Activated T-helper 2 cell treated with anti-CD3 and anti-CD28 coated beads, Interferon-gamma antibody, Interleukin-2, Interleukin-4, amounts not matched to agents 10 μg/mL and 5 μg/mL and 100 μg/mL, durations not matched to agents 14 hours and 24 hours and 36 hours (primary cell): ENCODE data around the gene R3HDM2. TPM values are rescaled to one million over a fixed set of nuclear protein-coding genes. Genes with fewer than 3 reads are reported as not detected.

Source experiments
- DNase-seq: peaks from one replicate; pipeline ENCODE4 v3.0.0; 2021; ENCODE audit warnings: low spot score
- H3K27ac Mint-ChIP-seq: one replicate; pipeline ENCODE4 v1.8.0; 2021; ENCODE audit warnings: mixed read lengths
- H3K27me3 Mint-ChIP-seq: one replicate; pipeline ENCODE4 v1.8.0; 2021; ENCODE audit warnings: low read depth, mixed read lengths
- H3K36me3 Mint-ChIP-seq: one replicate; pipeline ENCODE4 v1.8.0; 2021; ENCODE audit warnings: low read depth, mixed read lengths
- H3K4me1 Mint-ChIP-seq: one replicate; pipeline ENCODE4 v1.8.0; 2021; ENCODE audit warnings: low read depth, mixed read lengths
- H3K4me3 Mint-ChIP-seq: one replicate; pipeline ENCODE4 v1.8.0; 2021; ENCODE audit warnings: low read depth, mild to moderate bottlenecking, moderate library complexity, mixed read lengths
- H3K9me3 Mint-ChIP-seq: one replicate; pipeline ENCODE4 v1.8.0; 2021; ENCODE audit warnings: mixed read lengths
- intact Hi-C: fragments of 100-400 bp; cut with micrococcal nuclease; formaldehyde crosslinking; loops from one replicate; pipeline ENCODE4 v1.15.1; 2023
- total RNA-seq: library from RNA; stranded (reverse); gene quantifications from 2 replicates; pipeline ENCODE4 v1.2.3, GENCODE V29; 2022

R3HDM2 gene
- total RNA-seq, 1 donor from 2014 or later: 44.9 TPM

GRCh38 chr12:57270966-57271470 is 159.8 kb downstream of the R3HDM2 start:
- intact Hi-C loops: no loop called here
- Mint-ChIP-seq H3K4me3 (no peak overlapping the region), H3K36me3 (peaks cover 67% of the 10 kb centered on the region), H3K4me1 (peaks cover 9% of the 10 kb centered on the region), H3K27ac (no peak overlapping the region), H3K9me3 (no peaks in the 10 kb centered on the region), H3K27me3 (no peaks in the 10 kb centered on the region)
- no peak for DNase-seq

- Mint-ChIP-seq H3K27ac (peak overlapping the region; percentile 54), H3K4me1 (peaks cover 7% of the 10 kb centered on the region), H3K36me3 (peaks cover 53% of the 10 kb centered on the region), H3K4me3 (no peak overlapping the region), H3K27me3 (no peaks in the 10 kb centered on the region), H3K9me3 (no peaks in the 10 kb centered on the region)
- DNase-seq: no peak
- intact Hi-C loops: no loop called here
Observed at GRCh38 chr12:57268264-57268663, 162.6 kb downstream of the R3HDM2 start.

- intact Hi-C loops: no loop called here
- H3K4me3 Mint-ChIP-seq: no peak overlapping the region
- peak overlapping the region; percentile 38 for H3K27ac Mint-ChIP-seq
- no peaks in the 10 kb centered on the region for H3K9me3 Mint-ChIP-seq
- H3K36me3 Mint-ChIP-seq: peaks cover 49% of the 10 kb centered on the region
- H3K27me3 Mint-ChIP-seq: no peaks in the 10 kb centered on the region
- DNase-seq: no peak
- H3K4me1 Mint-ChIP-seq: peaks cover 7% of the 10 kb centered on the region
Observed at GRCh38 chr12:57266681-57267080, 164.2 kb downstream of the R3HDM2 start.

- no peak overlapping the region for H3K27ac Mint-ChIP-seq
Observed at GRCh38 chr12:57263096-57263495, 167.7 kb downstream of the R3HDM2 start.

GRCh38 chr12:57262126-57262822 is 168.6 kb downstream of the R3HDM2 start:
- peaks cover 36% of the 10 kb centered on the region for H3K36me3 Mint-ChIP-seq
- intact Hi-C loops: loop anchor here (2.0 kb wide), 1 partner anchor 201 kb away; no protein-coding TSS in a partner anchor
- no peaks in the 10 kb centered on the region for H3K9me3 Mint-ChIP-seq
- no peaks in the 10 kb centered on the region for H3K27me3 Mint-ChIP-seq
- no peak overlapping the region for H3K4me3 Mint-ChIP-seq
- DNase-seq: no peak
- peaks cover 2% of the 10 kb centered on the region for H3K4me1 Mint-ChIP-seq
- no peak overlapping the region for H3K27ac Mint-ChIP-seq

More at GRCh38 chr12:57263096-57263495, 167.7 kb downstream of the R3HDM2 start:
- Mint-ChIP-seq H3K4me1 (peaks cover 3% of the 10 kb centered on the region), H3K27me3 (no peaks in the 10 kb centered on the region), H3K4me3 (no peak overlapping the region), H3K36me3 (peaks cover 39% of the 10 kb centered on the region), H3K9me3 (no peaks in the 10 kb centered on the region)
- DNase-seq: no peak
- intact Hi-C loops: loop anchor here (2.0 kb wide), 1 partner anchor 200 kb away; no protein-coding TSS in a partner anchor

- no peak for DNase-seq
- no peaks in the 10 kb centered on the region for H3K9me3 Mint-ChIP-seq
- H3K36me3 Mint-ChIP-seq: peaks cover 30% of the 10 kb centered on the region
- intact Hi-C loops: no loop called here
- no peaks in the 10 kb centered on the region for H3K27me3 Mint-ChIP-seq
- H3K4me3 Mint-ChIP-seq: no peak overlapping the region
- H3K4me1 Mint-ChIP-seq: peaks cover 2% of the 10 kb centered on the region
- H3K27ac Mint-ChIP-seq: no peak overlapping the region
Observed at GRCh38 chr12:57261428-57261865, 169.4 kb downstream of the R3HDM2 start.

GRCh38 chr12:57260366-57260765 is 170.5 kb downstream of the R3HDM2 start:
- DNase-seq: no peak
- Mint-ChIP-seq H3K27ac (no peak overlapping the region), H3K9me3 (no peaks in the 10 kb centered on the region), H3K36me3 (peaks cover 37% of the 10 kb centered on the region), H3K4me1 (peaks cover 2% of the 10 kb centered on the region), H3K27me3 (no peaks in the 10 kb centered on the region), H3K4me3 (no peak overlapping the region)
- intact Hi-C loops: no loop called here

- intact Hi-C loops: no loop called here
- DNase-seq: no peak
- Mint-ChIP-seq H3K4me3 (no peak overlapping the region), H3K27ac (no peak overlapping the region), H3K36me3 (peaks cover 39% of the 10 kb centered on the region), H3K27me3 (no peaks in the 10 kb centered on the region), H3K4me1 (peaks cover 2% of the 10 kb centered on the region), H3K9me3 (no peaks in the 10 kb centered on the region)
Observed at GRCh38 chr12:57258977-57259970, 171.6 kb downstream of the R3HDM2 start.

GRCh38 chr12:57255916-57256315 is 174.9 kb downstream of the R3HDM2 start:
- H3K9me3 Mint-ChIP-seq: no peaks in the 10 kb centered on the region
- no peak for DNase-seq
- intact Hi-C loops: no loop called here
- H3K27ac Mint-ChIP-seq: no peak overlapping the region
- no peaks in the 10 kb centered on the region for H3K4me1 Mint-ChIP-seq
- peaks cover 26% of the 10 kb centered on the region for H3K36me3 Mint-ChIP-seq
- no peak overlapping the region for H3K4me3 Mint-ChIP-seq
- no peaks in the 10 kb centered on the region for H3K27me3 Mint-ChIP-seq

- no peak overlapping the region for H3K27ac Mint-ChIP-seq
- no peaks in the 10 kb centered on the region for H3K9me3 Mint-ChIP-seq
- no peak overlapping the region for H3K4me3 Mint-ChIP-seq
- H3K4me1 Mint-ChIP-seq: no peaks in the 10 kb centered on the region
- no peak for DNase-seq
- intact Hi-C loops: no loop called here
- H3K36me3 Mint-ChIP-seq: peaks cover 19% of the 10 kb centered on the region
- no peaks in the 10 kb centered on the region for H3K27me3 Mint-ChIP-seq
Observed at GRCh38 chr12:57254506-57255280, 176.2 kb downstream of the R3HDM2 start.

GRCh38 chr12:57250956-57251355 is 179.9 kb downstream of the R3HDM2 start, which contains the start of gene STAC3:
Gene STAC3 (minus strand): TSS chr12:57251187. CDS start chr12:57249636, 1,551 bp downstream.
- H3K4me3 Mint-ChIP-seq: no peak within 1 kb of the TSS
- no peak for DNase-seq
- peaks cover 10% of the 10 kb centered on the region for H3K4me1 Mint-ChIP-seq
- no peaks in the 10 kb centered on the region for H3K27me3 Mint-ChIP-seq
- no peaks in the 10 kb centered on the region for H3K9me3 Mint-ChIP-seq
- no peak within 1 kb of the TSS for H3K27ac Mint-ChIP-seq
- H3K36me3 Mint-ChIP-seq: peaks cover 11% of the 10 kb centered on the region
- intact Hi-C loops: no loop called here

GRCh38 chr12:57250541-57250940 is 180.3 kb downstream of the R3HDM2 start:
- H3K36me3 Mint-ChIP-seq: peaks cover 8% of the 10 kb centered on the region
- no peak overlapping the region for H3K4me3 Mint-ChIP-seq
- no peak overlapping the region for H3K27ac Mint-ChIP-seq
- no peaks in the 10 kb centered on the region for H3K9me3 Mint-ChIP-seq
- DNase-seq: no peak
- no peaks in the 10 kb centered on the region for H3K27me3 Mint-ChIP-seq
- intact Hi-C loops: no loop called here
- peaks cover 10% of the 10 kb centered on the region for H3K4me1 Mint-ChIP-seq
